Muscle of leg (tissue), 11 donors: ENCODE results near the gene ADIPOR1. TPM values are rescaled to one million over a fixed set of nuclear protein-coding genes. Genes with fewer than 3 reads are reported as not detected.
"Not testable (repeated sequence)": the region's sequence is repeated elsewhere in the genome, so short reads cannot be mapped to it uniquely, and the experiment has no call there.

Source experiments
- DNase-seq: peaks from one replicate; pipeline ENCODE4 v3.0.0; 2013
- H3K27ac ChIP-seq: one replicate; pipeline ENCODE4 v1.5.1; 2013; ENCODE audit warnings: mild to moderate bottlenecking, low read length, control low read depth
- H3K27me3 ChIP-seq: one replicate; pipeline ENCODE4 v1.6.1; 2013; ENCODE audit warnings: low read length; ENCODE audit not compliant: control insufficient read depth, insufficient read depth
- H3K36me3 ChIP-seq: one replicate; pipeline ENCODE4 v1.6.1; 2013; ENCODE audit warnings: low read length; ENCODE audit not compliant: control insufficient read depth, insufficient read depth
- H3K4me1 ChIP-seq: one replicate; pipeline ENCODE4 v1.6.1; 2013; ENCODE audit warnings: low read length; ENCODE audit not compliant: control insufficient read depth, insufficient read depth
- H3K4me3 ChIP-seq: one replicate; pipeline ENCODE4 v1.5.1; 2013; ENCODE audit warnings: low read length, control low read depth
- H3K9me3 ChIP-seq: replicated peaks from 2 replicates; pipeline ENCODE4 v1.6.1; 2013; ENCODE audit warnings: low read depth, low read length; ENCODE audit not compliant: control insufficient read depth
- WGBS: methylation state at CpG from one replicate; pipeline ENCODE4 v1.1.5; 2013; ENCODE audit warnings: missing lambda C conversion rate; ENCODE audit not compliant: insufficient coverage; 5-methylcytosine and 5-hydroxymethylcytosine counted together
- polyA plus RNA-seq, 8 donors: library from polyadenylated mRNA; unstranded; fragments of 120-200 nt; gene quantifications; one replicate each; pipeline versions ENCODE4 v1.2.1 to v1.2.3, GENCODE V29; 2013; ENCODE audit warnings: inconsistent platforms in 1 of 8, low replicate concordance in 1 of 8; ENCODE audit not compliant: insufficient read length in 8 of 8, insufficient read depth in 1 of 8
- total RNA-seq: library from RNA; stranded (reverse); fragments of 120-200 nt; gene quantifications from one replicate; pipeline ENCODE4 v1.2.4, GENCODE V29; 2013

The ADIPOR1 gene
- total and polyA plus RNA-seq, 9 donors: 53.1 to 78.2 (median 69.6) TPM

DNA sequence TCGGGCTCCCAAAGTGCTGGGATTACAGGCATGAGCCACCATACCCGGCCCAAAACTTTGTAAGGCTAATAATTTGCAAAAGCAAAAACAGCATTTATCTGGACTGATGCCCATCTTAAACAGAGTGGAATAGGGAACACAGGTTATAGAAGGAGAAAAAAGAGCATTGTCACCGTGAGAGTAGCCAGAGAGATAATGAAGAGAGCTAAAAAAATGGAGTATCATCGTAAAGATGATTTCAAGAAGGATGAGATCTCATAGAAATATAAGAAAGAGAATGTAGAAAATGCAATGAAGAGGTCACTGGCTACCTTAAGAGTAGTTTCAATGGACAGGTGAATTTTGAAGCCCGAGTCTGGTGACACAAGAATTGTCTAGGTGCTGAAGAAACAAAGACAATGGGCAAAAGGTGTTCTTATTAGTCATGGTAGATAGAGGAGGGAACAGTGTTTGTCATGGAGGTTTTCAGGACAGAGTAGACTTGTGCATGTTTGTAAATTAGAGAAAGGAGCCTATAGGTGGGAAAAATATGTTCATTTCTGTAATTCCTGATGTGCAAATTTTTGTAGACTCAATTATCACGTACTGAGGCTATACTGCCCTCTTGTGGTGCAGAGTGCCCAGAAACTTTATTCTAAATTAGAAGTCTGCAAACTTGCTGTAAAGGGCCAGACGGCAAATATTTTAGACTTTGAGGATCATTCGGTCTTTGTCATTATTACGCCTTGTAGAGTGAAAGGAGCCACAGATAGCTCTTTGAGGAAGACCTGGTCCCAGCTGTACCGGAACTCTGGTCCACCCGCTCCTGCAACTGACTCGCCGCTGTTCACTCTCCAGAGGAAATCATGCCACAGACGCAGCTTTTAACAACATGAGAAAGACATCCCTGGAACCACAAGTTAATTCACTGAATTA is 41.0 kb upstream of the ADIPOR1 start:
- H3K4me1 ChIP-seq: no peaks in the 10 kb centered on the region
- H3K36me3 ChIP-seq: no peaks in the 10 kb centered on the region
- no peak overlapping the region for H3K27ac ChIP-seq
- H3K27me3 ChIP-seq: peaks cover 4% of the 10 kb centered on the region
- DNase-seq: peak; percentile 60
- H3K4me3 ChIP-seq: no peak overlapping the region
- H3K9me3 ChIP-seq: no peaks in the 10 kb centered on the region
- 42% methylated on average over 10 of the region's 14 CpGs for WGBS

DNA sequence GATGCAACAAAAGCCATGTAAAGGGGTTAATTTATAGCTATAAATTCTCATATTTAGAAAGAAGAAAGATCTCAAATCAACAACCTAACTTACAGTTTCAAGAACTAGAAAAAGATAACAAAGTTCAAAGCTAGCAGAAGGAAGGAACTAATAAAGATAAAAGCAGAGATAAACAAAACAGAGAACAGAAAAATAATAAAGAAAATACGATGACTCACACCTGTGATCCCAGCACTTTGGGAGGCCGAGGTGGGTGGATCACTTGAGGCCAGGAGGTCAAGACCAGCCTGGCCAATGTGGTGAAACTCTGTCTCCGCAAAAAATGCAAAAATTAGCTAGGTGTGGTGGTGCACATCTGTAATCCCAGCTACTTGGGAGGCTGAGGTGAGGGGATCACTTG is 36.6 kb upstream of the ADIPOR1 start:
- H3K27ac ChIP-seq: no peak overlapping the region
- no peaks in the 10 kb centered on the region for H3K36me3 ChIP-seq
- no peaks in the 10 kb centered on the region for H3K9me3 ChIP-seq
- no peaks in the 10 kb centered on the region for H3K4me1 ChIP-seq
- DNase-seq: no peak
- H3K27me3 ChIP-seq: peaks cover 6% of the 10 kb centered on the region
- H3K4me3 ChIP-seq: no peak overlapping the region
- WGBS: 65% methylated on average over 3 of the region's 3 CpGs

DNA sequence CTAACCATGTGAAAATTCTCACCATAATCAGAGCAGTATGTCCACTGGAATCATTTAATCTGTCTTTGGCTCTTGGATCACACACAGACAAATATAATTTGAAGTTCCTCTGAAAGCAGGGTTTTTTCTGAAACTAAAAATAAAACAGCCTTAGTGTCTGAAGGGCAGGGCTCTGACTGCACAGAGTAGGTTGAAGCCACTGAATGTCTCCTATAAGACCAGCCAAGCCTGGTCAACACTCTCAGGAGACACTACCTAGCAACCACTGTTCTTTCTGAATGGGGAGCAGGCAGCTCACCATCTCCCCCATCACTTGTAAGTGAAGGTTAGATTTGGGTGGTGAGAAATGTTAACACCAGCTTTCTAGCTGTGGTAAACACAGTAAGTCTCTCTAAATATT is 33.0 kb upstream of the ADIPOR1 start:
- no peaks in the 10 kb centered on the region for H3K9me3 ChIP-seq
- H3K4me1 ChIP-seq: no peaks in the 10 kb centered on the region
- no peak overlapping the region for H3K27ac ChIP-seq
- H3K27me3 ChIP-seq: peaks cover 12% of the 10 kb centered on the region
- no peaks in the 10 kb centered on the region for H3K36me3 ChIP-seq
- H3K4me3 ChIP-seq: no peak overlapping the region
- DNase-seq: no peak

DNA sequence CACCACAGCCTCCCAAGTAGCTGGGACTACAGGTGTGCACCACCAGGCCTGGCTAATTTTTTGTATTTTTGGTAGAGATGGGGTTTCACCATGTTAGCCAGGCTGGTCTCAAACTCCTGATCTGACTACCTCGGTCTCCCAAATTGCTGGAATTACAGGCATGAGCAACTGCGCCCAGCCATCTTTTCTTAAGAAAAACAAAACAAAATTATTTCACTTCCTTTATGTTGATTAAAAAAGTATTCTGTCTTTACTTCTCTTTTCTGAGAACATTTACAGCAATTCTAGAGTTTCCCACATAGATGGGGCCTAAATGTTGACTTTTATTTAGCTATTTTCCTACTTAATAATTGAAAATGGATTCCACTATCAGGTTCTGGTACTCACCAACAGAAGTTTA is 31.8 kb upstream of the ADIPOR1 start:
- no peaks in the 10 kb centered on the region for H3K36me3 ChIP-seq
- H3K27ac ChIP-seq: no peak overlapping the region
- DNase-seq: no peak
- H3K4me1 ChIP-seq: no peaks in the 10 kb centered on the region
- H3K4me3 ChIP-seq: no peak overlapping the region
- no CpG with 5 or more reads among the region's 2 CpGs for WGBS
- H3K9me3 ChIP-seq: no peaks in the 10 kb centered on the region
- peaks cover 12% of the 10 kb centered on the region for H3K27me3 ChIP-seq

- Histone ChIP-seq H3K9me3 (no peaks in the 10 kb centered on the region), H3K4me3 (no peak overlapping the region), H3K27ac (no peak overlapping the region), H3K27me3 (peaks cover 12% of the 10 kb centered on the region), H3K36me3 (no peaks in the 10 kb centered on the region), H3K4me1 (no peaks in the 10 kb centered on the region)
- no peak for DNase-seq
- 54% methylated on average over 2 of the region's 5 CpGs for WGBS
Observed at GRCh38 chr1:202987922-202988583, 29.9 kb upstream of the ADIPOR1 start.

DNA sequence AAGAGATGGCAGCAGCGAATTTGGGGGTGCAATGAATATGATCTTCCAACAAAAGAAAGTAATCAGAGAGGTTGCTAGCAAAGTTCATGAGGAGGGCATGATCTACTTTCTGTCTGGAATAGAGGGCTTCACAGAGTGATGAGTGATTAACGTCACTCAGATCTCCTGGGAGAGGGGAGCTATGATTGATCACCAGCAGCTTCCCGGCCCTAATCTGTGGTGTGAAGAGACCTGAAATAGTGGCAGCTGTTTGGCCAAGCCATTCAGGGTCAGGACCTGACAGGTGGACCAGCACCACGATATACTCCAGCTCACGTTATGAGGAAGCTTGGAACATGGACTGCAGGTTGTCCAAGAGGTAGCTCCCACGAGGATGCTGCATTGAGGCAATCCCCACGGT is 29.1 kb upstream of the ADIPOR1 start:
- no peak overlapping the region for H3K4me3 ChIP-seq
- no peaks in the 10 kb centered on the region for H3K36me3 ChIP-seq
- H3K27me3 ChIP-seq: peaks cover 12% of the 10 kb centered on the region
- H3K4me1 ChIP-seq: no peaks in the 10 kb centered on the region
- no peaks in the 10 kb centered on the region for H3K9me3 ChIP-seq
- DNase-seq: no peak
- H3K27ac ChIP-seq: no peak overlapping the region
- 69% methylated on average over 7 of the region's 7 CpGs for WGBS

GRCh38 chr1:202986120-202986519 is 28.0 kb upstream of the ADIPOR1 start:
- not testable (repeated sequence) for H3K4me3 ChIP-seq, H3K36me3 ChIP-seq, DNase-seq, H3K4me1 ChIP-seq, H3K27ac ChIP-seq, H3K9me3 ChIP-seq
- peaks cover 10% of the 10 kb centered on the region for H3K27me3 ChIP-seq
- no CpG with 5 or more reads among the region's 9 CpGs for WGBS

DNA sequence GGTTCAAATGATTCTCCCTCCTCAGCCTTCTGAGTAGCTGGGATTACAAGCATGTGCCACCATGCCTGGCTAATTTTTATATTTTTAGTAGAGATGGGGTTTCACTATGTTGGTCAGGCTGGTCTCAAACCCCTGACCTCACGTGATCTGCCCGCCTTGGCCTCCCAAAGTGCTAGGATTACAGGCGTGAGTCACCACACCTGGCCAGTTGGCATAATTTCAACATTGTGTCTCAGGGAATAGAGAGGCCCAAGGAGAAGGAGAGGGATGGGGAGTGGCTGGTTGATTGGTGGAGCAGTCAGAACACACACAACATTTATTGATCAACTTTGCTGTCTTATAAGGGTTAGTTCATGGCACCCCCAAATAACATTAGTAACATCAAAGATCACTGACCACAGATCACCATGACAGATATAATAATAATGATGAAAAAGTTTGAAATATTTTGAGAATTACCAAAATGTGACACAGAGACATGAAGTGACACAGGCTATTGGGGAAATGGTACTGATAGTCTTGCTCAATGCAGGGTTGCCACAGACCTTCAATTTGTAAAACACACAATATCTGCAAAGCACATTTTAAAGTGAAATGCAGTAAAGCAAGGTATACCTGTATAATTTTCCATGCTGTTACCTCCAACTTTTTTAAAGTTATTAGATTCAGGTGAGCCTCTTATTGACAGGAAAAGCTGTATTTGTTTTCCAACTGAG is 24.8 kb upstream of the ADIPOR1 start:
- no CpG with 5 or more reads among the region's 3 CpGs for WGBS
- Histone ChIP-seq H3K27me3 (peaks cover 6% of the 10 kb centered on the region), H3K4me3 (no peak overlapping the region), H3K9me3 (no peaks in the 10 kb centered on the region), H3K4me1 (no peaks in the 10 kb centered on the region), H3K27ac (no peak overlapping the region), H3K36me3 (no peaks in the 10 kb centered on the region)
- no peak for DNase-seq

- Histone ChIP-seq H3K9me3 (no peaks in the 10 kb centered on the region), H3K27ac (no peak overlapping the region), H3K27me3 (peaks cover 8% of the 10 kb centered on the region), H3K4me1 (no peaks in the 10 kb centered on the region), H3K36me3 (no peaks in the 10 kb centered on the region), H3K4me3 (no peak overlapping the region)
- no CpG with 5 or more reads among the region's 2 CpGs for WGBS
- DNase-seq: no peak
Observed at GRCh38 chr1:202981939-202982338, 23.8 kb upstream of the ADIPOR1 start.

DNA sequence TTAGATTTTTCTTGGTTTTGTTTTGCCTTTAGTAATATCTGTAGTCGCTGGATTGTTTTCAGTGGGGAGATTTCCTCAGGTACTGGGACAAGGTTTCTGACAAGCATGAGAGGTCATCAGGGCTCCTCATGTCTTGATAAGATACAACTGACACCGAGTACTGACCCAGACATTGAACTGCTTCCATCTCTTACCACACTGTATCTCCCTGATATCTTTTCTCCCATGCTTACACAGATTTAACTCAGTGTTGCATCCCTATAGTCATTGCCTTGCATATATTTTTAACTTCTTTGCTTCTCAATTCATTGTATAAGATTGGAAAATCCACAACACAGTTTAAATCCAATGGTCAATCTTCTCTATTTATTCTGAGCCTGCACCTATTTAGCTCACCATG is 21.3 kb upstream of the ADIPOR1 start:
- DNase-seq: no peak
- Histone ChIP-seq H3K36me3 (no peaks in the 10 kb centered on the region), H3K4me3 (no peak overlapping the region), H3K27me3 (peaks cover 11% of the 10 kb centered on the region), H3K4me1 (no peaks in the 10 kb centered on the region), H3K9me3 (no peaks in the 10 kb centered on the region), H3K27ac (no peak overlapping the region)
- 75% methylated on average over 1 of the region's 2 CpGs for WGBS
